Measurements from ENCODE around the gene NAP1L1.

Gene NAP1L1

DNA sequence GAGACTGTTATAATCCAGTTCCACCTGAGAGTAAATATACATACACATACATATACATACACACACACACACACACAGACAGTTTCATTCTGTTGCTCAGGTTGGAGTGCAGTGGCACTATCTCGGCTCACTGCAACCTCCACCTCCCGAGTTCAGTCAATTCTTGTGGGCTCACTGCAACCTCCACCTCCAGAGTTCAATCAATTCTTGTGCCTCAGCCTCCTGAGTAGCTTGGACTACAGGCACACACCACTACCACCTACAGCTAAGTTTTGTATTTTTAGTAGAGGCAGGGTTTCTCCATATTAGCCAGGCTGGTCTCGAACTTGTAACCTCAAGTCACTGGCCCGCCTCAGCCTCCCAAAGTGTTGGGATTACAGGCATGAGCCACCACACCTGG, 44.0 kb downstream of the NAP1L1 start:
- no peak for DNase-seq (ENCODE audit: low read depth, low spot score)

DNA sequence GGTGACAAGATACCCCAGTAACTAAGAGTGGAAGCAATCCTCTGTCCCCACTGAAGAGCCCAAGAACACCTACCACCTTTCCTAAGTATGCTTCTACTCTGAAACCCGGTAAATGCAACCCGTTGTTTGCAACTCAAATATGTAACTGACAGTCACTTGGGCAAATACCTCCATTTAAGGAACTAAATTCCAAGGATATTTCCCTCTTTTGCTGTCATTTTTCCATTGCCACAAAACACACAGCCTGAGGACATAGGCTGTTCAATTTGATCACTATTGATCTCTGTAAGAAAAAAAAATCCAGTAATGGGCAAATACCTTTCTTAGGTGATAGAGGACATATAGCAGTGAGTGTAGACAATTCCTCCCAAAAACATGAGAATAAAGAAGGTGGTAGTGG, 46.3 kb downstream of the NAP1L1 start:
- DNase-seq (ENCODE audit: low read depth, low spot score) = no peak

DNA sequence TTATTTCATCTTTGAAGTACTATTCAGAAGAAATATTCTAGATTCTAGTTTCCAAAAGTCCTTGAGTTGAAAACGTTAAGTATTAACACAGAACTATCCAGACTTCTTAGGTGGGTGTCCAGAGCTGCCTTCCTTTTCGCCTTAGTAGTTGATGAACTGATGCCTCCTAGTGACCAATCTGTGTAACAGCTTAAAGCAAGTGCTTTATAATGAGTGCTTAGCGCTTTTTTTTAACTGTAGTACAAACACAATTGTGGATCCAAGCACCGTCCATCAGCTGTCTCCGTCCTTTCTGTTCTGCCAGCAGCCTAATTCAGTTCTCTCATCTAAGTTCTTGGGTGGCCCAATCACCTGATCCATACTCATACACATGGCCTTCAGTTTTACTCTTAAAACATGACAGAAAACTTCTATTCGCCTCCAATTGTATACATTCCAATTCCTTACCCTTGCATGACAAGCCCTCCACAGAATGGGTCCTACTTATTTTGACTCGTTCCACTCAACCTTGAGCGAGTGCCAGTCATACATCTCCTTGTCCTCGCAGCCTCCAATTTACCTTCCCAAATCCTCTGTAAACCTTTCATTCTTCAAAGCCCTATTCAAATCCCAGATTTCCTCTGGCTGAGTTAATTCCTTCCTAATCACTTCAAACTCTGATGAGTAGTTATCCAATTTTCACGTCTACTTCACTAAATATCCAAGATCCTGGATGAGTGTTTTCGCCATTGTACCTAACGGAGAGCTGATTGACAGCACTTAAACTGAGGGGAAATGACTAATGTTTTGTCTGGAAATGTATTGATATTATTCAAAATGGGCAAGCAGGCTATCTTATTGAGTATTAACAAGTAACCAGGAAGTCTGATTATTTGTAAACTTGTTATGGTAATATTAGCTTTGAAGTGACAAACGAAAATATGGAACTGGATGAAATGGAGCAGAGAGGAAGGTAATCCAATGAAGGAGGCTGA, 47.1 kb downstream of the NAP1L1 start:
- no peak for DNase-seq (ENCODE audit: low read depth, low spot score)

DNA sequence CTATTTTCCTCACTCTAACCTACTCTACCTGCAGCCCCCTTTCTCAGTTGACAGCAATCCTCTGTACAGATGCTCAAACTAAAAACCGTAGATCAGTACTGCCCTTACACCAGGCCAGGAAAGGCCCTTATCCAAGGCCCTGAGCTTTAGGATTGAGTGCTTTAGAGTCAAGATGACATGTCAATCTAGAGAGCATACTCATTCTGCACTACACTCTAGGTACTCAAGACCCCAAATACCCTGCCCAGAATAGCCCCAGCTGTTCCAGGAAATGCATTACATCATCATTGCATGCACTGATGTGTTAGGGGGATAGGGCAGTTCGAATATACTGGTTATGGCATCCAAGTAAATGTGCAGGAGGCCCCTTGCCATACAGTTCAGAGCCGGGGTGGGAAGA, 49.4 kb downstream of the NAP1L1 start:
- DNase-seq (ENCODE audit: low read depth, low spot score) = no peak

DNA sequence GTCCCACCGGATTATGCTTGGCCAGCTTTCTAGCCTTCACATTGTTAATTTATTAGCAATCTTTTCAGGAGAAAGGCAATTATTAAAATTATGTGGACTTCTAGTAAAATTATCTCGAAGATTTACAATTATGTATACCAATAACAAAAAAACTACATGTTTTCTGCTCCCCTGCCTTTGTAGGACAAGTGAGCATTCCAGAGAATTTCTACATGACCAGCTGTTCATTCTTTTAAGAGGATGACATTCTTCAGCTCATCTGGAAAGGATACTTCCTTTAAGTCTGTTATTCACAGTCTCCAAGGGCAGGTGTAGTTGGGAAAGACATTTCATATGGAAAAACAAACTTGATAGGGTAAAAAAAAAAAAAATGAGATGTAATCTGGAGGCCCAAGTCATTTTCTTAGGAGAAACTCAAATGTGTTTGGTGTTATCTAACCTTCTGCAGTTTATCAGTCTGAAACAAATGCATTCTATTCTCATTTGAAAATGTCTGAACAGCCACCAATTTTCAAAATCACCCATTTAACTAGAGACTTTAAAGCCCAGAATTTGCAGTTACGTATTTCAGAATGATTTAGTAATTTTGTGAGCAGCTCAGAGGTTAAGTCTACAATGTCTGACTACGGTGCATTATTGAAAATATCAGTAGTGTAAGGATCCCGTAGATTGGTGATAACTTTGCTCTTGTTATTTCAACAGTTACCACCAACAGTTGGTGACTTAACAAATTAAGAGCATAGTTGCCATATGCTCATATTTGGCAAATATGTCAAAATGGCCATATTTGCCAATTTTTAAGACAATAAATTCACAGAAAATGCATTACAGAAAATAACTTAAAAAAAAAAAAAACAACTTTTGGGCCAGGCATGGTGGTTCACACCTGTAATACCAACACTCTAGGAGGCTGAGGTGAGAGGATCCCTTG, 51.1 kb downstream of the NAP1L1 start:
- no peak for DNase-seq (ENCODE audit: low read depth, low spot score)

DNA sequence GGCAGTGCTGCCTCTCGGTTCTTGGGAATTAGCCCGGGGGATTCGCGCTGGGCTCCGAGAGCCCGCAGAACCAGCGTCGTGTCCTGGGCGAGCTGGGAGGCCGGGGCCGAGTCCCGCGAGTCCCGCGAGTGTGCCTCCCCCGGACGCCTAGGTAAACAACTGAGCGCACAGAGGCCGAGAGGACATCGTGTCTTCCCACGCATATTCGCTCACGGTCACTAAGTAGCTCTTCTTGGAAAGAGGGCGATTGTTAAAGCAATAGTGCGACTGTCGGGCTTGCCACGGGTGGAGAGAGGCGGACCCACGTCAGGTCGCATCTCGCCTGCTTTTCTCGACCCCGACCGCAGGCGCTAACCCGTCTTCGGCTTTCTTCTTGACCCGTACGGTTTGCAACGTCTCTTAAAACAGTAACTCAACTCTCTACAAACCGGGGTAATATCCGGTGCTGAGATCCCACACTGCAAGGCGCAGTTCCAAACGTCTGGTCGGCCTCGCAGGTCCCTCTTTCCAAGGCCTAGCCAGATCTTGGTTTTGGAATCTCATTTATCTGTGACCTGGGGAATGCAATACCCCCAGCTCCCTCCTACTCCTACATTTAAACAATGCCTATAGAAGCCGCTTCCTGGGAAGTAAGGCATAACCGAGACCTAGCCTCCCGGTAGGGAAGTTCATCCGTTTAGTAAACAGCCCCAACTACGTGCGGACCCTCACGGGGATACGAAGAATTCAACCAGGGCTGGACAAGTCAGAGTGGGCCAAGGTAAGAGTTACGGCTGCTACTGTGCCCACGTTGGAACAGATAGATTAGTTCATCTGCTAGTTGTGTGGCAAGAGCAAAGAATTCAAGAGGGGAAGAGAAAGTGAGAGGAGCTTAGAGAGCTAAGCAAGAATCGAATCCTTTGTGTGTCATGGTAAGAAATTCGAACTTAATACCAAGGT, 52.2 kb downstream of the NAP1L1 start:
- no peak for DNase-seq (ENCODE audit: low read depth, low spot score)

DNA sequence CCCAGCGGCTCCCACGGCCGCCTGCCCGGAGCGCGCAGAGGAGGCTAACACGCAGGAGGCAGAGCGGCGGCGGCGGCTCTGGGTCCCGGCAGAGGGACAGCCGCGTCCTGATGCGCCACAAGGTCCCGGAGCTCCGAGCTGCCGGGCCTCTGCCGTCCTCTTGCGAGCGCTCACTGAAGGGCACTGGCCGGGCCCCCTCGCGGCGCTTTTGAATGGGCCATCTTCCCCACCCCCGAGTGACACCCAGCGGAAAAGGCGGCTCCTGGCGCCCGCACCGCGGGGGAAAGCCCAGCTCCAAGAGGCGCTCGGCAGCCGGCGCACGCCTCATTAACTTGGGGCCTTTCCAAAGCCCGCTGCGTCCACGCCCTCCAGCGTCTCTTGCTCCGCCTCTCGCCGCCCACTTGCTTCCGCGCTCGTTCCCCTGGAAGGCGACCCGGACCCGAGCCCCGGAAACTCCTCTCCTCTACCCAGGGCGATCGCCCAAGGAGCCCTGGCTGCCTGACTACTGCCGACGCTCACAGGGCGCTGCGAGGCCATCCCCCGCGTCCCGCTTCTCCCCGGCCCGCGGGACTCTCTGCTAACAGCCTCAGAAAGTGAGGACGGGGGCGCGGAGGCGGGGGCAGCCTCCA, 53.0 kb downstream of the NAP1L1 start, which contains the start of gene PHLDA1:
TSS of gene PHLDA1 (minus strand) at position 363 of the 629 bp plus-strand sequence.
- no peak for DNase-seq (ENCODE audit: low read depth, low spot score)

DNA sequence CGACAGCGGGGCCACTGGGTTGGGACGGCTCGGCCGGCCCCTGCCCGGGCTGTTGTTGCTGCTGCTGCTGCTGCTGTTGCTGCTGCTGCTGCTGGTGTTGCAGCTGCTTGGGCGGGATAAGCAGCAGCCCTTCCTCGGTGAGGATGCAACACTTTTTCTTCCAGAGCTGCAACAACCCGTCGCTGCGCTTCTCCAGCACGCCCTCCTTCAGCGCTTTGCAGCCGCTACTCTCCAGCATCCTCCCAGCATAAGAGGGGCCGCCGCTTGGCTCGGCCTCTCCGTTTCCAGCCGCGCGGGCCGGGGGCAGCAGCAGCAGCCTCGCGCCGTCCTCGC, 53.4 kb downstream of the NAP1L1 start:
- no peak for DNase-seq (ENCODE audit: low read depth, low spot score)

DNA sequence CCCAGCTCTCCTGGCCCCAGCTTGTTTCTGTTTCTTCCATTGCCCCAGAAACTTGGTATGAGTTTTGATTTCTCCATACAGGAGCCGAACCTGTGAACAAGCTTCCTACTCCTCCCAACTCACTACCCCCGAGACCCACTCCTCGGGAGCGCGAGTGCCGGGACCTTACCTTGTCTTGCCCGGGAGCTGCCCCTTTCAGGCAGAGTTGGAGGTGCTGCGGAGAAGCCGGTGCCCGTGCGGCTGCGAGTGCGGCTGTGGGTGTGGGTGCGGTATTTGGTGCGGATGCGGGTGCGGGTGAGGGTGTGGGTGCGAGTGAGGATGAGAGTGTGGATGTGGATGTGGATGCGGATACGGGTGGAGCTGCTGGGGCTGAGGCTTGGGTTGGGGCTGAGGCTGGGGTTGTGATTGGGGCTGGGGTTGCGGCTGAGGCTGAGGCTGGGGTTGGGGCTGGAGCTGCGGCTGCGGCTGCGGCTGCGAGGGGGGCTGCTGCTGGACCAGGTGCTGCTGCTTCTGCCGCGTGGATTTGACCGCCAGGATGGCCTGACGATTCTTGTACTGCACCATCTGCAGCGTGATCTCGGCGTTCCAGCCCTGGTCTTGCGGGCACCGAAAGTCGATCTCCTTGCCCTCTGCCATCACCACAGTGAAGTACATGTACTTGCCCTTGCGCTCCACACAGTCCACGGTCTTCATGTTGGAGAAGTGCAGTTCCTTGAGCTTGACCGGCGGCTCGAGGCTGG, 54.0 kb downstream of the NAP1L1 start:
- no peak for DNase-seq (ENCODE audit: low read depth, low spot score)

DNA sequence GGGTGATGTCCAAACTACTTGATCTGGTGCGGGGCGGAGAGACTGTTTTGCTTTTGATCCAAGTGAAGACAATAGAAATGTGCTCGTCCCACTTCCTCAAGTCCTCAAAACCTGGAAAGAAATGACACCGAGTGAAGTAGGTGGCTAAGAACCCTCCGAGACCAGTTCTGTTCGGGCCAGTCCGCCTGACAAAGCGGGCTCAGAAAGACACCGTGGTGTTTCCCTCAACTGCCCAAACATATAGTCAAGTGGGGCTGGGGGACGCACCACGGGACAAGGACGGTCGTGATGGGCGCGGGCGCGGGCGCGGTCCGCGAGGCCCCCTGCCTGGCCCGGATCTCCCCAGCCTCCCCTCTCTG, 54.5 kb downstream of the NAP1L1 start:
- no peak for DNase-seq (ENCODE audit: low read depth, low spot score)

DNA sequence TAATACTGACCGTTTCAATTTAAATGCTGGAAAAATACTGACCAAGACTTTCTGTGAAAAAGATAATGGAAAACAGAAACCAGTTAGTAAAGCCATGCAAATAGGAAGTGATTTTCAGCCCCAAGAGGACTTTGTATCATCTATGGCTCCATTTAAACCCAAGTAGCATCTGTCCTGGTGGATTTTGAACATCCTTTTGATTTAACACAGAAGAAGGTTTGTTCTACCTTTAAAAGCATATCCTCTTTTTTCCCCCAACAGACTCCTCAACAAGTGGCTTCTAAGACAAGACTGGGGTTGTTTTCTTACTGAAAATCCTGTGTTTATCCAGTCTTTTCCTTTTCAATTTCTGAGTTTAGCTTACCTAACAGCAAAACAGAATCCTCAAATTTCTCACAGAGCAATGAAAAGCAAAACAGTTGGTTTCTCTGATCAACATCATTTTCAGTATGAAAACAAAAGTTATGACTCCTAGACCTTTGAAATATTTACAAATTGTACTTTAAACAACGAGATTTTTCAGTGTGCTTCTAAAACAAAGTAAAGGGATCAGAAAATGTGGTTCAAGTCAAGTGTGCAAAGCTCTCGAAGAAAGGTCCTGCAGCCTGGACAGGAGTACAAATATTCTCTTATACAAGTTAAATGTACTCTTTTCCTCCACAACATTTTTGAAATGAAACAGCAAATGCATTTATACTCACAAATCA, 55.8 kb downstream of the NAP1L1 start:
- DNase-seq (ENCODE audit: low read depth, low spot score) = no peak

DNA sequence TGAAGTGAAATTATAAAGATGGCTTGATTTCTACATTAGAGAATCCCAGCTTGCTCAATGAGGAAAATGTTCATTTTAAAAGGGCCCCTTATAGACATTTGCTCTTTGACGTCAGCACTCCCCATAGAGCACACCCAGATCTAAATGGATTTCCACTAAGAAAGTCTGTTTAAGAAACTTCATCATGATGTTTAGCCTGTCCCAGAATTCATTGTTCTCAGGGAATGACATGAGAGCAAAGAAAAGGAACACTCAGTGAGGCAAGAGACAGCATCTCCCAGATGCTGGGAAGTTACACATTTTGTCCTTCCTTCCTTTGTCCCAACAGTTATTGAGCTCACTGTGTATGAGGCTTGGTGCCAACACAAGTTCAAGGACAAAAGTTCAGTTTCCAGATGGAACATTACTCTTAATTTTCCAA, 57.8 kb downstream of the NAP1L1 start:
- no peak for DNase-seq (ENCODE audit: low read depth, low spot score)

DNA sequence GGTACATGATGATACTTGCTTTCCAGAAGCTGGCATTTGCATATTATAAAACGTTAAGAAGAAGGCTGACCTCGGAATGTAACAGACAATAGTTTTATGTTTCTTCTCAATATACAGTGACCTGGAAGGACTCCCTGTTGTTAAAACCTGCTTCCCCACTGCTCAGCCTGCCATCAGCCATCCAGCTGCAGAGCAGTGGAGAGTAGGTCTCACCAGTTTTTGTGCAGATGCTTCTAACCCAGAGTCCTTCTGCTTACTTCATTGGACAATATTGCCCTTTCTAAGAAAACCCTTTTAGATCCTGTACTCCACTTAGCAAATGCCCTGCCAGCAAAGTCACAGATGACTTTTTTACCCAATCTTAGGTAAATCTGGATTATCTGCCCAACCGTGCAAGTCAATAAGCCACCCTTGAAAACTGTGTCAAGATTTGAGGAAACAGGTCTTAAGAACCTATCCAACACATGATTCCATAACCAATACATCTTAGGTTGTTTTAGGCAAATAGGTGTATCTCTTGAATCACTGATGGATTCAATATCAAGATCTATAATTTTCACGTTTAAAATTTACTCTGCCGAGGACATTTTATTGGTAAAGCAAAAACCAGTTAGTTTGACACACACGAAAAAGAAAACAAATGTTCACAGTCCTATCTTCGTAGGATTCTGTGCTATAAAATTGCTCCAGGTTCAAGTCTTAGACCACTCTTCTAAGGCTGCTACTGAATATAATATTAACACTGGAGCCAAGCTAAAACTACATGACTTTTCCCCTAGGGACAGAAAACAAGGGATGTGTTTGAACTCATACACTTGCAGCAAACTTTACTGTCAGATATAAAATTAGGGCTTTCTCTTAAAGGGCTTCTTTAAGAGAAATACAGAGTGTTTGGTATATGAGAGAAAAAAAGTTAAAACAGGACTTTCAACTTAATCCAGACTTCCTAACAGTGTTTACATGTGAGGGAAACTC, 58.6 kb downstream of the NAP1L1 start:
- no peak for DNase-seq (ENCODE audit: low read depth, low spot score)

DNA sequence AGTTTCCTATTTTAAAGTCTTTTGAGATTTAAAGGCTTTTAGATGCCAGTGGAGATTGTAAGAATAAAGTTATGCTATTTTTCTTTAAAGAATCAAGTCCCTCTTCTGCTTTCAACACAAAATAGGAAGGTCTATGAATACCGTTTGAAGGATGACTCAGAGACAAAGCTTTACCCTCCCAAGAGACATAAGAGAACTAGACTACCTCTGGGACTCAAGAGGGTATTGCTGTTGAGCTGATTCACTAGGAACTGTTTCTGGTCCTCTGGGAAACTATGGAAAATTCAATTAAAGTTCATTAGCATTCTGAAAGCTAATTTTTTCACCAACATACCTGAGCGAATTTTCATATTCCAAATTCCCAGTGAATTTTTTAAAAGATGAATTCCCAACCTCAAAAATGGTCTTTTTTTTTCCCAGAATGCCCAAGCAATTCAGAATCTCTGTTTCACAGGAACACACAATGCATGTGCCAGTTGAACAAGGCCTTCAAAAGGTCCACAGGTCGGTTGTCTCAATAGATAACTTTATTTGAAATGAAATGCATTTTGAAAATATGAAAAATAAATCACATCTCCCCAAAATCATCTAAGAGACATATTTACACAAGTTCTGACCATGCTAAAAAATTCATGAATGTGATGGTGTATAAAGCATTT, 59.4 kb downstream of the NAP1L1 start:
- no peak for DNase-seq (ENCODE audit: low read depth, low spot score)

DNA sequence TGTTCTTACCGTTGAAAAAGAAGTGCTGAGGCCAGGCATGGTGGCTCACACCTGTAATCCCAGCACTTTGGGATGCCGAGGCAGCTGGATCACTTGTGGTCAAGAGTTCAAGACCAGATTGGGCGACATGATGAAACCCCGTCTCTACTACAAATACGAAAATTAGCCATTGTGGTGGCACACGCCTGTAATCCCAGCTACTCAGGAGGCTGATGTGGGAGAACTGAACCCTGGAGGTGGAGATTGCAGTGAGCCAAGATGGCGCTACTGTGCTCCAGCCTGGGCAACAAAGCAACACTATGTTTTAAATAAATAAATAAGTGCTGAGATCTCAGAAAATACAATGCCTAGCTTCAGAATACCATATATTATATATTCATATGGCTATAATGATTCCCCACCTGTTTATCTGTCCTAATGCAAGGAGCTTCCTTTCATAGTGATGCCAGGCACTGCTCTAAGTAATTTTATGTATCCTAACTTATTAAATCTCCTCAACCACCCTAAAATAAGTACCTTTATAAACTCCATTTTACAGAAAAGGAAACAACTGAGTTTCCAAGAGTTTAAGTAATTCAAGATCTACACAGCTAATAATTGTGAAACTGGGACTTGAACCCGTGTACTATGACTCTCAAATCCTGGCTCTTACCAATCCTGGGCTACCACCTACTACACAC, 60.2 kb downstream of the NAP1L1 start:
- no peak for DNase-seq (ENCODE audit: low read depth, low spot score)

DNA sequence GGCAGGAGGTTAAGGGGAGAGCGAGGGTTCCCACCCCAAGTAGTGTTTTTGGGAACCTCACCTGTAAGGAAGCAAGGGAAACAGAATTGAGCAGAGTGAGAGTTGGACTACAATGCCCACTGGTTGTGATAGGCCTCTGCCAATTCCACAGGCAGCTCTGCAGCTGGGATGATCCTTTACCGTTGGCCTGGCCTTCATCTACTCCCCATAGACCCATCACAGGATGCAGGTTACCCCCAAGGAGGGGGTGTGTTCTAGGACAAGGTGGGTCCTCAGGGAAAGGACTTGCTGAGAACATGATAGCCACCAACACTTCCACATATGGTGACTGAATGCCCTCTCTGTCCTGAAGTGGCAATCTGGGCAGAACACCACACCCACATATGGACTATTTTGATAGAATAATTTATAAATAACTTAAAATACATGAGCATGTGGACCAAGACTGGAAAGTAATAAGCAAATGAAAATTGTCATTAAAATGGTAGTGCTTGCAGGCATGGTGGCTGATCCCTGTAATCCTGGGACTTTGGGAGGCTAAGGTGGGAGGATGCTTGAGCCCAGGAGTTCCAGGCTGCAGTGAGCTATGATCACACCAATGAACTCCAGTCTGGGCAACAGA, 61.3 kb downstream of the NAP1L1 start:
- DNase-seq (ENCODE audit: low read depth, low spot score) = no peak

DNA sequence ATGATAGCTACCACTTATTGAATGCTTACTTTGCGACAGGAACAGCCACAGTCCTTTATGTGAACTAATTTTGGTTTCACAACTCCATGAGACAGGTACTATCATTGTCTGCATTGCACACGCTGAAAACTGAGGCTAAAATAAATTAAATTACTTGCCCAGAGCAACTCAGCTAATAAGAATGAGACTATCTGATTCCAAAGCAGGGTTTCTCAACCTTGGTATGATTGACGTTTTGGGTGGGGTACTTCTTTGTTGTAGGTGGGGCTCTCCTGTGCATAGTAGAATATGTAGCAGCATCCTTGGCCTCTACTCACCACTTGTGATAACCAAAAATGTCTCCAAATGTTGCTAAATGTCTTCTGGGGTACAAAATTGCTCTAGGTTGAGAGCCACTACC, 62.0 kb downstream of the NAP1L1 start:
- DNase-seq (ENCODE audit: low read depth, low spot score) = no peak

Measured in iPS DF 19.7 (cell line).